A172 (cell line): ENCODE results near the gene FBXW5. TPM values are rescaled to one million over a fixed set of nuclear protein-coding genes. Genes with fewer than 3 reads are reported as not detected.
A peak's percentile ranks its signal among the peaks of the same experiment; 100 is the strongest.

Experiments used
- DNase-seq: peaks from one replicate; pipeline ENCODE4 v3.0.0-alpha.2; 2015; ENCODE audit warnings: low spot score
- total RNA-seq: library from RNA; depleted of rRNA; stranded (reverse); fragments of >200 nt; shearing (Covaris generic); gene quantifications from 2 replicates; pipeline ENCODE4 v1.2.3, GENCODE V29; 2014

FBXW5 gene
- total RNA-seq, 1 experiment from 2014 or later, result 400 TPM

DNA sequence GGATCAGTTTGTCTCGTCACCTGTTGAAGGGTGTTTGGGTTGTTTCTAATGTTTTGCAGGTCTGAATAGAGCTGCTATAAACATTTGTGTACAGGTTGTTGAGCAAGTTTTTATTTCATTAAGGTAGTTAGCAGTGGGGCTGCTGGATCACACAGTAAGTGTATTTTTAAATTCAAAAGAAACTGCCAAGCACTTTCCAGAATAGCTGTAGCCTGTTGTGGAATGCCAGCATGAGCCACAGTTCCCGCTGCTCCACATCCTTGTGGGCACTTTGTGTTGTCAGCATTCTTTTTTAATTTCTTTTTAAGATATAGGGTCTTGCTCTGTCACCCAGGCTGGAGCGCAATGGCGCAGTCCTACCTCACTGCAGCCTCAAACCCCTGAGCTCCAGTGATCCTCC is 14.5 kb downstream of the FBXW5 start:
- no peak for DNase-seq

DNA sequence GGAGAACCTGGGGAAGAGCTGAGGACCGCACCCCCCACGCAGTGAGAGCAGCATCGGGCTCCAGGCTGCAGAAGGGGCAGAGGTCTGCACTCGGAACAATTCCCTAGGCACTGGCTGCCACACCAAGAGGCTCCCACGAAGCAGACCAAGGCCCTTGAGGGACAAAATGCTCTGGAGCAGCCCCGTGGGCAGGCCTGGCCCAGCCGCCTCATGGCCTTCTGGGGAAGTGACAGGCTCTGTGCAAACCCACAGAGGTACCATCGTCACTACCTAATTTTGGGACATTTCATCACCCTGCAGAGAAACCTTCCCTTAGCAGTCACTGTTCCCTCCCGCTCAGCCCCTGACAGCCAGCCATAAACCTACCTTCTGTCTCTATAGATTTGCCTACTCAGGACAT is 15.9 kb downstream of the FBXW5 start:
- no peak for DNase-seq

DNA sequence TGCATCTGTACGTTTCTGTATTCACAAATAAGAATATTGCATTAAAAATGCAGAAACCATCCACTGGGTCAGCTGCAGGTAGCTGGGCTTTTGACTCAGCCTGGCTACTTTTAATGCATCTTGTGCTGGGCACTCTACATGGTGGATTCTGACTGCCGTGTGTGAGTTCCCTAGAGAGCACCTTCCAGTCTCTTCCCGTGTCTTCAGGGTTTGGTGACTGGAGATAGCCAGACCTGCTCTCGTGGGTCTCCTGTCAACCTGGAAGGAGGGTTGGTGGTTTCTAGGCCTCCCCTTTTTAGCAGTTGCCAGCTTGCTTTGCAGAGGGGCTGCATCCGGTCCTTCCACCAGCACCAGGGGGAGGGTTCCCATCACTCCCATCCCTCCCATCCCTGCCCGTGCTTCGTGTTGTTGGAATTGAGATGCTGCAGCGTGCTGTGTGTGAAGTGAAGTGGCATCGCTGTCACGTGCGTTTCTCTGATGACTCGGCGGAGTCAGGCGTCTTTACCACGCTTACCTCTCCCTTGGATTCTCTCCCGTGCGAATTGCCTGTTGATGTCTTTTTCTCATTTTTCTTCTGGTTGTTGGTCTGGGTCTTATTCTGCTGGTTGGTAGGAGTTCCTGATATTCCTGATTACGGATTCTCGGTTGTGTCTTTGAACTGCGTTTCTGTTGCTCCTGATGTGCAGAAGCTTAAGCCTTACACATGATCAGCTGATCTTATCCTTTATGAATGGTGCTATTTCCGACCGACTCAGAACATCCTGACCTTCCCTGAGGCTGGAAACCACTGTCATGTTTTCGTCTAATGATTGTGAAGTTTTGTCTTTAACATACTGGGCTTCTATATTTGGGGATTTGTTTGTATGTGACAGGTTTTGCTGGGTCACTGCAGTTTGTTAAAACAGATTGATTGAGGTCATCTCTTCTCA is 16.9 kb downstream of the FBXW5 start:
- DNase-seq, result peak; percentile 82

DNA sequence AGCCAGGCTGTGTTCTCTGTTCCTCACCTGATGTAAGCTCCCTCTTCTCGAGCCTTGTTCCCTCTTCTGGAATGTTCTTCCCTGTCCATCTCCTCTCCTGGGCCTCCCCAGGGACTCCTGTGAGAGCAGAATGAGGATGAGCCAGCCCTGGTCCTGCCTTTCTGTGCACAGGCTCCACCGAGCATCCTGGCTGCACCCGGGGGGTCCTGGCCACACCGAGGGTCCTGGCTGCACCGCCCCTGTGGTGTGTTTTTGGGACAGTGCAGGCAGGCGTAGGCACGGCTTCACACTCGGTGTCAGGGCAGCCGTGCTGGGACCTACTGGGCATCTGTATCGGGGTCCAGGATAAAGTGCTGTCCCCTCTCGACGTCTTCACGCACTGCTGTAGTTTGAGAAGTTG is 17.8 kb downstream of the FBXW5 start:
- no peak for DNase-seq

DNA sequence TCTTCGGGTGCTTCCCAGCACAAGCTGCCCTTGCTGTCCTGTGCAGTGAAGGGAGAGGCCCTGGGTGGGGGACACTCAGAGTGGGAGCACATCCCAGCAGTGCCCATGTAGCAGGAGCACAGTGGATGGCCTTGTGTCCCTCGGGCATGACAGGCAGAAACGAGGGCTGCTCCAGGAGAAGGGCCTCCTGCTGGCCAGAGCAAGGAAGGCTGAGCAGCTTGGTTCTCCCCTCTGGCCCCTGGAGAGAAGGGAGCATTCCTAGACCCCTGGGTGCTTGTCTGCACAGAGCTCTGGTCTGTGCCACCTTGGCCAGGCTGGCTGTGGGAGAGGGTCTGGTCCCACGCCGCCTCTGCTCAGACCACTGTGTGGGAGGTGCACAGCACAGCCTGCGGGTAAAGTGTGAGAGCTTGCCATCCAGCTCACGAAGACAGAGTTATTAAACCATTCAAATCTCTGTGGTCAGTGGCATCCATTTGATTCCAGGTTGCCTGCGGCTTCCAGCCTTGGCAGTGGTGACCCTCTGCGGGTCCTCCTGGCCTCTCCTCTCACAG is 18.3 kb downstream of the FBXW5 start:
- DNase-seq, result no peak

DNA sequence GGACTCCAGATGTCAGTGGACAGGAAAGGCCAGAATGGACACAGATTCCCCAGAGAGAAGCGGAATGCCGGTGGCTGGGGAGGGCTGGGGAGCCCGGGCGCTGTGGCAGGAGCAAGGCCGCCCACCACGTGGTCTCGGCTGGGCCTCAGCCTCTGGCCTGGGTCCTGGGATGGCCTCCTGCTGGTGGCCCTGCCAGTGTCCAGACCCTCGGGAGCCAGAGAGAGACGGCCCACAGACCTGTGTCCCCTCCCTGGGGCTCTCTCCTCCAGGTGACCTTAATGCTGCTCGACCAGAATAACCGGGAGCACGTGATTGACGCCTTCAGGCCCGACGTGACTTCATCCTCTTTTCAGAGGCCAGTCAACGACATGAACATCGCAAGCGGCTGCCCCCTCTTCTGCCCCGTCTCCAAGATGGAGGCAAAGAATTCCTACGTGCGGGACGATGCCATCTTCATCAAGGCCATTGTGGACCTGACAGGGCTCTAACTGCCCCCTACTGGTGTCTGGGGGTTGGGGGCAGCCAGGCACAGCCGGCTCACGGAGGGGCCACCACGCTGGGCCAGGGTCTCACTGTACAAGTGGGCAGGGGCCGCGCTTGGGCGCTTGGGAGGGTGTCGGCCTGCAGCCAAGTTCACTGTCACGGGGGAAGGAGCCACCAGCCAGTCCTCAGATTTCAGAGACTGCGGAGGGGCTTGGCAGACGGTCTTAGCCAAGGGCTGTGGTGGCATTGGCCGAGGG is 19.0 kb downstream of the FBXW5 start:
- DNase-seq, result no peak

DNA sequence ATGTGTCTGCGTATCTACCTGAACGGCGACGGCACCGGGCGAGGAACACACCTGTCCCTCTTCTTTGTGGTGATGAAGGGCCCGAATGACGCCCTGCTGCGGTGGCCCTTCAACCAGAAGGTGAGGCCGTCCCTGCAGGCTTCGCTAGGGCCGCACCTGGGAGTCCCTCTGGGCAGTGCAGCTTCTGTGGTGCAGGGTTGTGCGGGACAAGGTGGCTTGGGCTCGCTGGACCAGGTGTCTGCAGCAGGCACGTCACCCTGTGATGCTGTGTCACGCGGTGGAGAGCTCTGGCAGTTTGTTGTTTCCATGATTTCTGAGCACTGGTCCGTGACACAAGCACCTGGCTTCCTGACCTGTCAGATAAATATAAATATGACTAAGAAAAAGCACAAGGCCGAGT is 20.7 kb downstream of the FBXW5 start:
- no peak for DNase-seq

DNA sequence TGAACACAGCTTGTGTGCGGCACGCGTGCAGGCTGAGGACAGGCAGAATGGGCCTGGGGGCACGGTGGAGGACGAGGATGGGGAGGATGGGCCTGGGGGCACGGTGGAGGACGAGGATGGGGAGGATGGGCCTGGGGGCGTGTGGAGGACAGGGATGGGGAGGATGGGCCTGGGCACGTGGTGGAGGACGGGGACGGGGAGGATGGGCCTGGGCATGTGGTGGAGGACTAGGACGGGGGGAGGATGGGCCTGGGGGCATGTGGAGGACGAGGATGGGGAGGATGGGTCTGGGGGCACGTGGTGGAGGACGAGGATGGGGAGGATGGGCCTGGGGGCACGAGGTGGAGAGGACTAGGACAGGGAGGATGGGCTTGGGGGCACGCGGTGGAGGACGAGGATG is 22.0 kb downstream of the FBXW5 start:
- DNase-seq, result no peak

DNA sequence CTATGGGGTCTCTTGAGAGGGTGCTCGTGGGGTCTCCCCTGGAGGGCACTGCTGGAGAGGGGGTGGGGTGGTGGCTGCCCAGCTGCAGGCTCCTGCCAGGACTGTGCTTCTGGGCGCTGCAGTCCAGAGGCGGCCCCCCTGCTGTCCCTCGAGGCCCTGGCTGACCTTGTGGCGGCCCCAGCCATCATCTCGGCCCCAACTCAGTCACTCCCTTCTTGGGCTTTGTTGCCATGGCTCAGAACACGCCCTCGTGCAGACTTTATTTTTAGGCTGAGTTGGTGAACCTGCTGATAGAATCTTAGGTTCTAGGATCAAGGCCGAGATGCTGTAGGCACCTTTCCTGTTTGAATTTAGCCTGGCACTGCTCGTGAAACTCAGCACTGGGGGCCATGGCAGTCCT is 22.8 kb downstream of the FBXW5 start:
- DNase-seq, result peak; percentile 70

DNA sequence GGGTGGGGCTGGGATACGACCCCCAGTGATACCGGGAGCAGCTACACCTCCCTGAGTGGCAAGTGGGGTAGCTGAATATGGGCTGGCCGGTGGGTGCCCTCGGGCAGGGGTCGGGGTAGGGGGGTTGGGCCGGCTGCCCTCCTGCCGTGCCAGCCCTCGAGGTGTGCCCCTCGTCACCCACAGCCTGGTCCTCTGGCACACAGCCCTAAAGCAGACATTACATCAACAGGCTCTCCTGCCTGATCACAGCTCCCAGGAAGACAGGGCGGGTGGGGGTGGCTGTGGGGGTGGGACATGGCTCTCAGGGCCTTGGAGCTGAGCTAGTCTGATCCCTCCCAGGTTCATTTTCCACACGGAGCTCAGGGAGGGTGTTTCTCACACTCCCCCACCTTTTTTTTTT is 23.2 kb downstream of the FBXW5 start:
- DNase-seq, result peak; percentile 59

DNA sequence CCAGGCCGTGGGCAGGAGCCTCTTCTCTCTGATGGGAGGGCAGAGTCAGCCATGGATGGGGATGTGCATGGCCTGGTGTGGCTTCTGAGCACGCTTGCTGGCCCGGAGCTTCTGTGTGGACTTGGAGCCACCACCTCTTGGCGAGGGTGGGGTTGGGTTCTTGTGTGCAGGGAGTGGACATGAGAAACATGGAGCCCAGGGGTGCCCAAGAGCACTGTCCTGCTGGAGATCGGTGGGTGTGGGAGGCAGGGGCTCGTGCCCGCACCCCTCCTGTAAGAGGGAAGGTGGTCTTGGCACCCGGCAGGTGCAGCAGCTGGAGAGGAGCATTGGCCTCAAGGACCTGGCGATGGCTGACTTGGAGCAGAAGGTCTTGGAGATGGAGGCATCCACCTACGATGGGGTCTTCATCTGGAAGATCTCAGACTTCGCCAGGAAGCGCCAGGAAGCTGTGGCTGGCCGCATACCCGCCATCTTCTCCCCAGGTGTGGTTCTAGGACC is 23.8 kb downstream of the FBXW5 start:
- DNase-seq, result no peak

DNA sequence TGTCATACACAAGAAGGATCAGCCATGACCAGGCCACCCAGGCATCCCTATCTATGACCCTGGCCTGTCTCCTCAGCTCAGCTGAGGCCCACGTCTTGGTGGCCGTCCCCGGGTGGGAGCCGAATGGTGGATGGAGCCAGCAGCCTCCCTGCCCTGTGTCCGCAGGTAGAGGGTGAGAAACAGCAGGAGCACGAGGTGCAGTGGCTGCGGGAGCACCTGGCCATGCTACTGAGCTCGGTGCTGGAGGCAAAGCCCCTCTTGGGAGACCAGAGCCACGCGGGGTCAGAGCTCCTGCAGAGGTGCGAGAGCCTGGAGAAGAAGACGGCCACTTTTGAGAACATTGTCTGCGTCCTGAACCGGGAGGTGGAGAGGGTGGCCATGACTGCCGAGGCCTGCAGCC is 24.5 kb downstream of the FBXW5 start:
- no peak for DNase-seq

DNA sequence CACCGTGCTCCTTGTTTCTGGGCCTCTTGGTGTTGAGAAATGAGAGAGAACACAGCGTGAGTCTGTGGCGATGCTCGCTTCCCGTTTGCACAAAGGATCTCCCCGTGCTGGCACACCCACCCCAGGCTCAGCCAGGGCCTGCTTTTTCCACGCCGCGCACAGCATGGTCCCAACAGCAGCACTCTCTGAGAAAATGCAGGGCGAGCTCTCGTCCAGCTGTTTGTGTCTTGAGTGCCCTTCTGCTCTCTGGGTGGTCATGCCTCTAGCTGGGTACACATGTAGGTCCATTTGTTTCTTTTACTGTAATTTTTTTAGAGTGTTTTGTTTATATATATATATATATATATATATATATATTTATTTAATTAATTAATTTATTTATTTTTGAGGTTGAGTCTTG is 26.6 kb downstream of the FBXW5 start:
- no peak for DNase-seq

DNA sequence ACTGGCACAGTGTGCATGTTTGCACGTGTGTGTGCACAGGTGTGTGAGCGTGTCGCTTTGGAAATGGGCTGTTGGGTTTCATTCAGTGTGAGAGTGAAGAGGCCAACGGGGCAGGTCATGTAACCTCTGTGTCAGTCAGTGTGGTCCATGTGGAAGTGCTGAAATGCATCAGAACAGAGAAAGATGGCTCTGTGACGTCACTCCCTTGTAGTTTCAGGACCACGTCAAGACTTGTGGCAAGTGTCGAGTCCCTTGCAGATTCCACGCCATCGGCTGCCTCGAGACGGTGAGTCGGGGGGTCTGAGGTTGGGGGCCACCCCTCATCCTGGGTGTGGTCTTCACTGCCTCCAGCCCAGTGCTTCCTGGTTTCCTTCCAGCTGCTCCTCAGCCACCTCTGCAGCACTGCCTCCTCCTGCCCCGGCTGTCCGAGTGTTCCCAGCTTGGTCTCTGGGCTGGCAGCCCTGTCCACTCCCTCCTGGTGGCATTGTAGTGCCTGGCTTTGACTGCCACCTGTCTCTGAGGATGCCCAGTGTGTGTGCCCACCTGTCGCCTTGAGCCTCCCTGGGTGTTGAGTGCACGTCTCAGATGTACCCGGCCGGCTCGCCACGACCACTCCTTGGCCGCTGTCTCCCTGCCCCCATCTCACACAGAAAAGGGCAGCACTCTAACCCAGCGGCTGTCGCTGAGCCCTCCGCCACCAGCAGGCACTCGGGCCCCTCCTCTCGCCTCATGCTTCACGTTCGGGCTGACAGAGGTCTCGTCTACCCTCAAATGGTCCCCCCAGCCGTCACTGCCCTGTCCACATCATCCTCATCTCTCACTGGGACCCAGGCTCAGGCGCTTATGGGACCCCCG is 28.0 kb downstream of the FBXW5 start:
- no peak for DNase-seq

DNA sequence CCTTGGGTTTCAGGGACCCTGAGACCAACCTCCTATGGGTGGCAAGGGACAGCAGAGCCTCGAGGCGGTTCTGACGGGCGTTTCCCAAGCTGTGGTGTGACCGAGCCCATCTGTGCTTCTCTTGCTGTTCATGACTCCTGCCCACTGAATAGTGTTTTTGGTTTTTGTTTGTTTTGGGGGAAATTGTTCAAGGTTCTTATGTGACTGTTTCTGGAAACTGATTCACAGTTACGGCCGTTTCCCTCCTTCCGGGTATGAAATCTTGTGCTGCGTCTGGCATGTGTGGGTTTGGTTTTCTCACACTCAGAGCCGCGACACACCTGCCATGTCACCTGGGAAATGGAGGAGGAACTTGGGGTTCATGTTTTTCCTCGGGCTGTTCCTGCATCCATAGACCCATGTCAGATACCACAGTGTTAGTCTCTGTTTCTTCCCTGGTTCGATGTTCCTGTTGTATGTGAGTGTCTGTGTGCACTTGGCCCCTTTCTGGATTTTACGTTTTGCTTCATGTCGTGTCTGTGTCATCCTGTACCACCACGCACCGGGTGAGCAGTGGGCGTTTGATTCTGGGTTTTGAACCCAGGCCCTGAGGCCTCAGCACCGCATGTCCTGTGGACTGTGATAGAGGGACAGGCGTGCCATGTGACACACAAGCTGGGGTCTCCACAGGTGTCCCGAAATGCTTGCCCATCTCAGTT is 28.8 kb downstream of the FBXW5 start:
- no peak for DNase-seq

DNA sequence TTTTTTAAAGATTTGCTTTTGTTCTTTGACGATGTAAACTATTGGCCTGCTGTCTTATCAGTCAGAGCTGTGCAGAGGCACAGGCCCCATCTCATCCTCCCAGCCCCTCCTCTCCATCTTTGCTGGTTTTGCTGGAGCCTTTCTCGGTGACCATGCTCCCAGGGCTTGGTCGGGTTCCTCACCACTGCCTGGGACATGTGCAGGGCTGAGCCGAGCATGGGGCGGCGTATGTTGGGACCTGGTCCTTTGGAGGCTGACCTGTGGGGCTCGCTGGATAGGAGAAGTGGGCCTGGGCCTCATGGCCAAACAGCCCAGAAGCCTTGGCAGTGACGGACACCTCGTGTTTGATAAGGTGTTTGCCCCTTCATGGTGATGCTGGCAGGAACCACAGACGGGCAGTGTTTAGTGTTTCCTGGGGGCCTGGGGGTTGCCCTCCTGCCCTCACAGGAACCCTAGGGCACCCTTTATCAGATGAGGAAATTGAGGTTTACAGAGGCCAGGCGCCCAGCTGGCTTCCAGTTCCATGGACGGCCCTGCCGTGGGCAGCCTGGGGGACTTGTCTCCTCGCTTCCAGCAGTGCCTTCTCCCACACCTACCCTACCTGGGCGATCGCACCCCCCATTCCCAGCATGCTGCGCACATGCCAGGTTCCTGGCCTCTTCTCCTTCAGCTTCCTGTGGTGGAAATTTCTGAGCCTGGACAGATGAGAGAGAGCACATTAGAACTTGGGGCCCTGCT is 30.7 kb downstream of the FBXW5 start:
- no peak for DNase-seq

DNA sequence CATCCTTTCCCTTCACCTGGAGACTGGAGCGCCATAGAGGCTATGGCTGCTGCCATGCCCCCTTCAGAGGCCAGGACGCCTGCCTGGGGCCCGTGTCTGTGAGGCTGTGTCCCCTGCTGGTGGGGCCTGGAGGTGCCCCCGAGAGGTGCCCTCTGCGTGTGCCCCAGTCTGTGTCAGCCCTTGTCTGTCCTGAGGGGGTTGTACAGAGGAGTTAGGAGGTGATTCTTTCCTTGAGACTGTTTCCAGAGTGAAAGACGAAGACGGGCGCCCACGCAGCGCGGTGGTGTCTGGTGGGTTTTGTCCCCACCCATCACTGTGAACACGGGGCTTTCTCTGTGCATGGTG is 33.7 kb downstream of the FBXW5 start:
- DNase-seq, result no peak

DNA sequence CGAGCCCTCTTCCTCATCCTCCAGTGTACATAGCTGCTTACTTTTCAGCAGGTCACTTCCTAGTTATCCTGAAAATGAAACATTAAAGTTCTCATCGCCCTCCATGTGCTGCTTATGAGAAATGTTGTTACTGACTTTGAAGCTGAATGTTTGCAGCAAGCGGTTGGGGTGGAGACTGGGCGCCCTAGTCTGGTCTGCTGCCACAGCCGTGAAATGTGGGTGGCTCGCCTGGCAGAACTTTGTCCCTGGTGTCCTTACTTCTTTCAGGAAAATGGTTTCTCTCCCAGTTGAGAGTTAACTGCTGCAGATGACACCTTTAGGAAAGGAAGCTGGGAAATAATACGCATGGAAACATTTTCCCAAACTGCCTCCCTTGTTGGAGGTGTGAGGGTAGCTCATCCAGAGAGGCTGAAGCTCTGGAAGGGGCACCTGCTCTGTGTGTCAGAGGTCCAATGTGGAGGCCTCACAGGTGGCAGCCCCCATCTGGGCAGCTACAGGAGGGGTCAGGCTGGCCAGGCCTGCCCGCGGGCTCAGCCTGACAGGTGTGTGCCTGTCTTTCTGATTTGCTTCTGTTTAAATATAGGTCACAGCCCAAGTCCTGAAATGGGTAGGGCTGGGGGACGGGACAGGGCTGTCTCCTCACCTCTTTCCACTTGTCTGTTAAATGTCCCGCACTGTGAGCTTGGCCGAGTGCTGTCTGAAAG is 34.2 kb downstream of the FBXW5 start:
- no peak for DNase-seq

DNA sequence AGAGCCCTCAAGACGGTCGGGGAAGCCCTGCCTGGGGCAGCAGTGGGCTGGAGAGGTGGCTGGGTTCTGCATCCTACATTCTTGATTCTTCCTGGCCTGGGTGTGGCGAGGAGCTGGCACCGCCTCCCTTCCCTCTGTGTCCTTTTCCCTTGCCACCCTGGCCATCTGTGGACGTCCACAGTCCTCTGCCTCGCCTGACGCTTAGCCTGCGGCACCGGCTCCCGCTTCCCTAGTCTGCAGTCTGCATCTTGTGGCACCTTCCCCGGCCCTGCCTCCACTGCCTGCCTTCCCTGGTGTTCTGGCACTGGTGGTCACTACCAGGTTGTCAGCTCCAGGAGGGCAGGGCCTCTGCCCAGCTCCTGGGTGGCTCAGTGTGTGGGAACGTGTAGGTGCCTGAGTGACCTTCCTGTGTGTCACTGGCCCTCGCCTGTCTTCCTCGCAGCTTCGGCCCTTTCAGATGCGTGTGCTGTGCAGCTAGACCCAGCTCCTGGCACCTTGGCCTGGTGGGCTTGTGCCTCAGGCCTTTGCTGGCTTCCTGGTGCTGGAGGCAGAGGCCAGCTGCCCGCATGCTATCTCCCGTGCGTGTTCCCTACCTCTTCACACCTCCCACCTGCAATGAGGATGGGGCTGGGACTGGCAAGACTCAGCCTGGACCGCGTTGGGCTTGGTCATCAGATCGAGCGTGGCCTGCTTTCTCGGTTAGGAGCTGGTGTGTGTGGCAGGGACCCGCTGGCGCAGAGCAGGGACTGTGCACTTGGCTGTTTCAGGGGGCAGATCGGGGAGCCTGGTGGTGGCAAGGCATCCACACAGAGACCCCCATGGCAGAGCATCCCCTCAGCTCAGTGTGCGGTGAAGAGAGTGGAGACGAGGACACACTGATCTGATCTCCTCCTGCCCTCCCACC is 37.3 kb downstream of the FBXW5 start:
- no peak for DNase-seq
